Stimulated activated CD4-positive, alpha-beta T cell treated with anti-CD3 and anti-CD28 coated beads, Interleukin-12 subunit alpha, Interleukin-12 subunit beta, amount 100 ng/mL, for 4 hours (primary cell): Measurements from ENCODE around the gene COLEC12.

Experiments
- DNase-seq: peaks from one replicate; pipeline ENCODE4 v3.0.0-alpha.2; 2020

Gene COLEC12

DNA sequence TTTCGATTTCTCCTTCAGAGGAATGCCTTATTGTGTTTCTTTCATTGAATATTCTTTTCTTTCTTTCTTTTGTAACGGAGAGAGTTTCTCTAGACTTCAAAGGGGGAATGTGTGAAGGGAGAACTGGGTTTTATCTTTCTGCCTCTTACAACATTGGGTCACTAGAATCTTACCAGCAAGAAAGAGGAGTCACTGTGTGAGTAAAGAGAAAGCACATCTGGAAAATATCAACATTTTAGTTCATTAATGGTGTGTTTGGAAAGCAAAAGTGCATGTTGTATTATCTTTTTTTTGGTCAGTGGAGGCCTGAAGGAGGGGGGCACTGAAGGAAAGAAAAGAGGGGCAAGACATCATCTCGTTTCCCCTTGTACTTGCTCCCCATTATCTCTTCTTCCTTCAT is 146.0 kb downstream of the COLEC12 start:
- no peak for DNase-seq

DNA sequence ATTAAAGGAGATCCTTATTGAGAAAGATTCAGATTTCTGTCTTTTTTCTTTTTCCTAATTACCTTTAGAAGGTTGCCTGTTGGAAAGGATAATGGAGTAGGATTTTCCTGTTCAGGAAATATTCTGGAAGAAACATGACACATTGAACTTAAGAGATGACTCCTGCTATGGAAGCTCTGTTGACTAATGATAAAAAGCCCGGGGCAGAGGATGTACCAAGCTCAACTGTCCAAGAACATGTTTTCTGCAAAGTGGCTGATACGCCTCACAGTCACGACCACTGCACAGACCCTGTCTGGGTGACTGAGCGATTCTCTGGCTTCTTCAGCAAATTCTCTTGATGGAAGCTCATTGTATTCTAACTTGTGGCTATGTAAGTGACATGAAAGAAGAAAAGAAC is 146.5 kb downstream of the COLEC12 start:
- DNase-seq = no peak

DNA sequence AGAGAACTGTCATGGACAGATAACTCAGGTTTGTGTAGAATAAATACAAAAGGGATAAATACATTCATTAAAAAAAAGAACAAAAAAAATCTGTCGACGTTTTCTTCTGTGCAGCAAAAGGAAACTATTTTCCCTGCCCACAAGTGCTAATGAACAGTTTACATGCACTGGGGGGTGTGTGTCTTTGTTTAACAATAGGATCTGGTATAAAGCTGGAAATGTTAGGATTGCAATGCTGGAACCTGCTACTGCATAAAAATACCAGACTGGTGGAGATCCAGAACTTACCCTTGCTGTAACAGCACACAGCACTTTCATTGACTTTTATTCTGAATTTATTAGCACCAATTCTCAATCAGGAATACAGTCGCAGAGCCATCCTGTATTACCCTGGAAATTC is 148.1 kb downstream of the COLEC12 start:
- DNase-seq = no peak

DNA sequence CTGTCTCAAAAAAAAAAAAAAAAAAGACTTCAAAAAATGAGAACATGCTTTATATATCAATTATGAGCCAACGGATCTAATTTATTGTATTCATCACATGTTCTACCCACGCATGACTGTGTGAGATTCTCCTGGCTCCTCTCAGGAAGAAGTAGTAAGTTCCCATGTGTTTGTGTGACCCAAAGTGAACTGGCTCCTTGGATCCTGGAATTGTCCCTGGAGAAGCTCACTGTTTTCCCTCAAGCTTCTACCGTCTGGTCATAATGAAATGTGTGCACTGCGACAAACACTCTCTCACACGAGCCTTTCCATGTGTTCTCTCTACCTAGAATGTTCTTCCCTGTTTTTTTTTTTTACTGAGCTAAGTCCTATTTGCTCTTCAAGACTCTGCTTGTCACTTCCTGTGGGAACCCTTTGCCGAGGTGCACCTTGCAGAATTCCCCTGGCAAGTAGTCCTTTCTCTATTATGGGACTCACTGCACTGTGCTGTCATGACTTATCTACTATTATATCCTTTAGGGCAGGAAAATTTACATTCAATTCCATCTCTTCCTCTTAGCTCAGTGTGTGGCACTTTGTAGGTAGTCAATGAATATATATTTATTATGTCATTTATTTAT is 149.4 kb downstream of the COLEC12 start:
- DNase-seq = no peak

DNA sequence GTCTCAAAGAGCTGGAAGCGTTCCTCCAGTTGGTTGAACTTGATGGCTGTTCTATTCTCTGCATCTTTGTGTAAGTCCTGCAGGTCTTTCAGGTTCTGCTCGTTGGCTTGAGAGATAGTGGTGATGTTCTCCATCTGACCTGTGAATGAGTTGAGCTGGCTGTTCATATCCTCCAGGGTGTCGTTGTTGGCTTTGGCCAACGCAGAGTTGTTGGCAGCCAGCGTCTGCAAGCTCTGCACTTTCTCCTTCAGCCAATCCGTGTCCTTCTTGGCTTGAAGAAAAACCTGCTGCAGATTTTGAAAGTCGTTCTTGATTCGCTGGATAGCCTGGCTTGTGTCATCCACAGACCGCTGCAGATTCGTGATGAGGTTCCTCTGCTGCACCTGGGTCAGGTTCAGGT is 153.9 kb downstream of the COLEC12 start:
- no peak for DNase-seq

DNA sequence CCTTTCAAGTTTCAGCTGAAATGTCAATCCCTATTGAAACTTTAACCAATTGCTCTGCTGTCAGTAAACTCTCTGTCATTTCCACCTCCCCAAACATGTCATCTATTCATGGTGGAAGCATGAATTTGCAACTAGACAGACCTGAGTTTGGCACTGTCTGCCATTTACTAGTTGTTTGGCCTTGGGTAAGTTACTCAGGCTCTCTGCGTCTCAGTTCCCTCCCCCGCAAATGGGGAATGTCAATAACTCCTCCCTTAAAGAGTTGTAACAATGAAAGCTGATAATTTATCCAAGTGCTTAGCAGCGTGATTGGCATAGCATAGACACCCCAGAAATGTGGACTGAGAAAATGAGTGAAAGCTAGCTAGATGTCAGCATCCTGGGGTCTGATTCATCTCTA is 159.4 kb downstream of the COLEC12 start:
- no peak for DNase-seq

DNA sequence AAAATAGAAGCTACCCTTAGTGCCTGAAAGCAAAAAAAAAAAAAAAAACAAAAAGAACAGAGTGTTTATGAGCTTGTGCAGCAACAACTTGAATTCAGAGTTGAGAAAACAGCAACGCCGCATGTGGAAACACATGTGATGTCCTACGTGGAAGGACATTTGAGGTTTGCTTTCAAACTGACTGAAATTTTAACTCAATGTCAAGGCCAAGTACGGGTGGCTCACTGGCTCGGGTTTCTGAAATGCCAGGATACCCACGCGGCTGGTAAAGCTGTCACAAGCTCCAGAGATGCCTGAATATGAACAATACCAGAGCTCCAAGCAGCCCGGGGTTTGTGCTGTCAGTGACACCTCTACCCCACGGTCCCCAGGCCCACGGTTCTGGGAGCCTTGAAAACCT is 160.5 kb downstream of the COLEC12 start:
- DNase-seq = no peak

DNA sequence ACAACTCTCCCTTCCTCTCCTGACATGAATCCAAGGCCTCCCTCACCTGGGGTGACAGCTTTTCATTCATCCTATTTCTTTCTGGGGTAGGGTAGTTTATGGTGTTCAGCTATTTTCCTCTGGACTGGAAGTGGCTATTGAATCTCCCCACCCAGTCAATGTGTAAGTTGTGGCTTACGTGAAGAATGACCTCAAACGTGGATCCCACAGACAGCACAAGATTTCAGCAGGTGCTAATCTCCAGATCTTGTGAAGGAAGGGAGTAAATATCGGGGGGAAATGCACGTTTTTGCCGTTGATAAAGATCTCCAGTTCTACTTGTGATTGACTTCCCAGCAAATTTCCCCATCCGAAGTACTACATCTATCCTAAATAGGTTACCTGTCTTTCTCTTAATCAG is 161.3 kb downstream of the COLEC12 start:
- DNase-seq = no peak

DNA sequence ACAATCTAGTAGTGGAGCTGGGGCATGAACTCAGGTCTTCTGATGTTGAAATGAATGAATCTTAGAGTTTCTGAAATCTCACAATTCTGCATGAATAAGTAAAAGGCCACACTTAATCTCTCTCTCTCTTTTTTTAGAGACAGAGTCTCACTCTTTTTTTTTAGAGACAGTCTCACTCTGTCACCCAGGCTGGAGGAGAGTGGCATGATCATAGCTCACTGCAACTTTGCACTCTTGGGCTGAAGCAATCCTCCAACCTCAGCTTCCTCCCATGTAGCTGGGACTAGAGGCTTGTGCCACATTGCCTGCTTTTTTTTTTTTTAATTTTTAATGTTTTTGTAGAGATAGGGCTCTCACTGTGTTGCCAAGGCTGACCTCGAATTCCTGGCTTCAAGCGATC is 163.8 kb downstream of the COLEC12 start:
- no peak for DNase-seq

DNA sequence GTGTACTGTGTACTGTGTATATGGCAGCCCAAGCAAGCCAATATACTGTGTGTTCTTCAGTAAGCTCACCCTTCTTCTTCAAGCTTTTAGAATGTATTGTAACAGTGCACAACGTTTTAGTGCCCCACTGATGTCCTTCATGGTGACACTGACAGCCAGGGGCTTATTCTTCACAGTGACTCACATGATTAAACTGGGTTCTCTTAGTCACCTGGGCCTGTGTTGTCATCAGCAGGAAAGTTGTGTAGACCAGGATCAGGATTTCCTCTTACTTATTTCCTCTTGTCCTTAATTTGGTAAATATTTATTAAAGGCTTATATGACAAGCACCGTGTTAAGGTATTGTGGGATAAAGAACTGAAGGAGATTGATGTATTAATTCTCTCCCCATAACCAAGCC is 164.8 kb downstream of the COLEC12 start:
- DNase-seq = no peak

DNA sequence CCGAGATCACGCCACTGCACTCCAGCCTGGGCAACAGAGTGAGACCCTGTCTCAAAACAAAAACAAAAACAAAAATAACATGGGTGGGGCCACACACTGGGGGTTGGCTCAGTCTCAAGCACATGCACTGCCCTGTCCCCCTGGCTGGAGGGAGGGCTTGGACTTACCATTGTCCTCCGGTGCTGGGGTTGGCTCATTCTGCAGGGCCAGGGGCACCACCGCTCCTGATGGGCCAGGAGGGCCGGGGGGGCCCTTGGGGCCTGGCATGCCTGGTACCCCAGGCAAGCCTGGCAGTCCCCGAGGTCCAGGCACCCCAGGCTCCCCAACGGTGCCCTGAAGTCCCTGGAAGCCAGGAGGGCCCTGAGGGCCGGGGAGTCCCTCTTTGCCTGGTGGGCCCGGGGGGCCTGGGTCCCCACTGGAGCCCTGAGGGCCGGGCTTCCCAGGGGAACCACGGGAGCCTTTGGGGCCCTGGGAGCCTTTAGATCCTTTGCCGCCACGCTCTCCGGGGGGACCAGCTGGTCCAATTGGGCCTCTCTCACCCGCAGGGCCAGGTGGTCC is 165.8 kb downstream of the COLEC12 start:
- no peak for DNase-seq

DNA sequence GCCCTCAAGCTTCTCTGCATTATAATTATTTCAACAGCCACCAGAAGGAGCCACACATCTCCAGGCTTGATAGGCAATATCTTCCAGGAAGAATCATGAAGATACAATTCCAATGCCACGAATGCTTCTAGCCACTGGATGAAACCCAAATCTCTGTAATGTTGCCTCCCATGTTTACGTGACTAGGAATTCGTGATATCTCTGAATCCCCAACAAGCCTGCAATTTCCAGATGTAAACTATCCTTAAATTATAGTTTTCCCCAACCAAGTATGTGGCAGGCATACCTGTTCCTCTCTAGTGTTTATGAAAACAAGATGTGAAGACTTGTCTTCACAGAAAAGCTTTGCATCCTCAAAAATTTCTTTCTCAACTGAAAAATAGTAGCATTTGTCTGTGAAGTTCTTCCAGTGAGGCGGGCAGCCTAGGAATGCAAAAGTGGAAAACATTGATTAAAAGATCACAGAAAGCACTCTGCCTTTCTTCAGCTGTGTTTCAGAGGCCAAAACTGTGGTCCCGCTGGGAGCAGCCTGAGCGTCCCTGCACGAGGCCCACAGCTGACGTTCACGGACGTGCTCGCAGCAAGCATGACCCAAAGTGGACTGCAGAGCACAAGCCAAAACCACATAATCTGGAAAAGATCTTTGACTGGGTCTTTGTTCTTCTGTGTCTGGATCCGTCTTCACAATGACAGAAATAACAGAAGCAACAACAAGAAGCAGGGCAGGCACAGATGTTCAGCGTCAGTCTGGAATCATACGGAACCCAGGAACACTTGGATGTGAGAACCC is 167.6 kb downstream of the COLEC12 start:
- no peak for DNase-seq

DNA sequence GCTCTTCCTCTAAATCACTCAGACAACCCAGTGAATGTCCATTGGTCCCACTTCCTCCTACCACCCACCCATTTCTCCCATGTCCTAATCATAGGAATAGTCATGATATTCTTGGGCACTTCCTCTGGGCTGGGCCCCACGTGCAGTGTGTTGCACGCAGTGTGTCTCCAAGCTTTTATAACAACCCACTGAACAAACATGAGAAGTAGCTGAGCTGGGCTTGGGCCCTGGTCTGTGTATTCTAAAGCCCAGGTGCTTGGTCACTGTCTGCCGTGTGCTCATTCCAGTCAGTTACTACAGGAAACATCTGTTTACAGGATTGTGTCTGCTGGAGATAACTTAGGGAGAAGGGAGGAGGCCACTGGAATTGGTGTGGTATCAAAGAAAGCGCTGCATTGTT is 168.5 kb downstream of the COLEC12 start:
- no peak for DNase-seq

DNA sequence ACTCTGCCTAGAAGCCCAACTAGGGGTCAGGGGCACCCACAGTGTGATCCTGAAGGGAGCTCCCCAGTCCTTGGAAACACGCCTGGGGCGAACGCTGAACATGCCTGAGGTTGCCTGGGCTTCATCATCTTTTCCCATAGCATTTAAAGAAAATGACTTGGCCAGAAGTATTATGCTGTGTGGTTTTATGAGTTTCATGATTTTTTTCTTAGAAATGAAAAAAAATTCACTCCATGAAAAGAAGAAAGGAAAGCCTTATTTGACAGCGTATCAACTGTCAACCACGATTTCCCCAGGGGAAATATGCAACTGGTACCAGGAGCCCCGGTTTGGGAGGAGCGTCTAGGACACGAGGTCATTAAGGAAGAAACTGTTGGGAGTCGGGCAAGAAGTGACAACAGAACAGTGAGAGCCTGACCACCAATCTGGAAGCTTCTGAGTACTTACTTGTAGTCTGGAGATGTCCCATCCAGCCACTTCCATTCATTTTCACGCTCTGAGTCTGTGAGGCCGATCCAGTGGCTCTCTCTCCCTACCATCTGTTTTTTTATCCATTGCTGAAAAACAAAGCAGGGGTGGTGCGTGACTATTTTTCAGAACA is 169.2 kb downstream of the COLEC12 start:
- DNase-seq = no peak

DNA sequence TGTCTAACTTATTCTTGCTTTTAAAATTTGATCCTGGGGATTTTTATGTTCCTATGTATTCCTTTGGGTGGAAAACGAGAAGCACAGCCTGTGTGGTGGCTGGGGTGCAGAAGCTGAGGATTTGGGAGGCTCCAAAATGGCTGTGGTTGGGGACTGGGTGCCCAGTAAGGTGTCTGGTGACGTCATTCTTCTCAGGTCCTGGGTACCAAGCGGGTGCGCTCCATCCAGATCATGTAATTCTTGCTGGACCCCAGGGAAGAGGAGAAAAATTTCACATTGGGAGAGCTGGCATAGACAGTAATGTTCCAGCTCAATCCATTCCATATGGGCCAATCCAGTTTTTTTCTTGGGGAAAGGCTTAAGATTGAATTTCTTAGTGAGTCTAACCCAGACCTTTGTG is 171.6 kb downstream of the COLEC12 start:
- DNase-seq = no peak

DNA sequence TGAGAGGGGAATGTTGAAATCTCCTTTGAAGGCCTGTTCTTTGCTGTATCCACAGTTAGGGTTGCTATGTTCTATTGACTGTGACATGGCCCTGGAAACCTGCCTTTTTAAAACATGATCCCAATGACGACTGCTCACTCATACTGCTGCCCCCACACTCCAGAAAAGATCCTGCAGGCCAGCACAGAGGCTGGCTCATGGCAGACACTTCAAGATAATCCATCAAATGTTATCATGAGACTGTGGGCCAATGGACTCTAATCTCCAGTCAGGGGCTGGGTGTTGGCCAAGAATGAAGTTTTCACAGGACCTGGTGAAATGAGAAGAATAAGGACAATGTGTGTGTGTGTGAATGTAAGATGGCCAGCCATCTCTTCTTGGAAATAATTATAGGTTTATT is 173.7 kb downstream of the COLEC12 start:
- DNase-seq = no peak

DNA sequence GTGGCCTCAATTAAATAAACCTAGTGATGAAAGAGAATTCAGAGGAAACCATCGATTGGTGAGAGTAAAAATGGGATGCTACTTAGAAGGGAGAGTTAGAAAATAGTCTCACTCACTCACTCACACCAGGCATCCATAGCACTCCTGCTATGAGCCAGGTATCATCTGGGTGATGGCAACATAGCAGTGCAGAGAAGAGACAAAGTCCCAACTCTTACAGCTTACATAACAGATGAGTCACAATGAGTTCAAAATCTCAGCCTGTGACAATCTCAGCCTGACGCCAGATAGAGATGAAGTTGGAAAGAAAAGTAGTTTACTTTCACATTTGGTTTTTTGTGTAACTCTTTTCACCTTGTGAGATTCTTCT is 177.3 kb downstream of the COLEC12 start:
- DNase-seq = no peak

DNA sequence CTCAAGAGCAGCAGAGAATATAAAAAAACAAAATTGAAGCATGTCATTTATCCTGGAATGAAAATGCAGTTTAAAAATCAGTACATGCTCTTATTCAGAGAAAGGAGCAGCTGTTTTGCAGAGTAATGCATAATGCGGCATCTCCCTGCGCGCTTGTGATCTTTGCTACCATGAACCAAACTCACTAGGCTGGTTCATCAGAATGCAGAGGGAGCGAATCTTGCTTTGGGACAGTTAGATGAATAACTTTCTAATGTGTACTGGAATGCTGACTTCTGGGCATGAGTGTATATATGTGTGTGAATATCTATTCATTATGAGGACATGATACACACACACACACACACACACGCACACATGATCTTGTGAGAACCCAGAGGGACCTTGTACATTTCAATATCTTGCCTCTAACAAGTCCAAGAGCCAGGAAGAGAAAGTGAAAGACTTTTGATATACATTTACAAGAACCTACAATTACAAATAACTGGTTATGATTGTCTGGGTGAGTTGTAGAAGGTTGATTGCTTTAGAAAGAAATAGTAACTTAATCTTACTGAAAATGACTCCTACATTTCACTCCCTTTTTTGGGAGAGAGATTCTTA is 178.5 kb downstream of the COLEC12 start:
- no peak for DNase-seq

DNA sequence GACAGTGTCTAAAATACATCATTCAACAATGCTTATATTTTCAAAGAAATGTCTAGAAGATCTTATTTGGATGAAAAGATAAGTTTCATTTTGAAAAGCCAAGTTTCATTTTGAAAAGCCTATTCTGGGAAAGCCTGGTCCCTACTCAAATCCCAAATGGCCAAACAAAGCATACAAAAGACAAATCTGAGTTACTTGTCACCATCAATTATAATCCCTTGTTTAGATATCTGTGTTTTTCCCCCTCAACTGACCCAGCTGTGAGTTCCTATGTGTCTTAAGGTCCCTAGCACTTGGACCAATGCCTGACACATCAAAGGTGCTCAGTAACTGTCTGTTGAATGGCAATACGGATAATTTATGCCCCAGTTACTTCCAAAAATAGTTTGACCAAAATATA is 180.3 kb downstream of the COLEC12 start:
- DNase-seq = no peak

DNA sequence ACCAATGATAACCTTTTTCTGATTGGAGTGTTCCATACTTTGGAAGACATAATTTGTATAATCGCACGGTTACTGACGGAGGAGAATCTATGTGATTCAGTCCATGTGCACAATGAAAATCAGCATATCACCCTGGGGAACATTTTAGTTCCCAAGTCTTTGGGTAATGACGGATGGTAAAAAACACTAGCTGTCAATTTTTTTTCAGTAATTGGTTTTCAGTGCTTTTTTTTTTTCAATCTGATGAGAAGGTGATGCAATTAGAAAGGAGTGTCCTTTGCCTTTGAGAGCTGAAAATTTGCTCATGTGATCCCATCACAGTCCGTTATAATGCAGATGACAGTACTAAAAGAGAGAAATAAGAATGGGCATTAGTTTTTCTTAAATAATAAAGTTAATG is 180.8 kb downstream of the COLEC12 start:
- DNase-seq = no peak

DNA sequence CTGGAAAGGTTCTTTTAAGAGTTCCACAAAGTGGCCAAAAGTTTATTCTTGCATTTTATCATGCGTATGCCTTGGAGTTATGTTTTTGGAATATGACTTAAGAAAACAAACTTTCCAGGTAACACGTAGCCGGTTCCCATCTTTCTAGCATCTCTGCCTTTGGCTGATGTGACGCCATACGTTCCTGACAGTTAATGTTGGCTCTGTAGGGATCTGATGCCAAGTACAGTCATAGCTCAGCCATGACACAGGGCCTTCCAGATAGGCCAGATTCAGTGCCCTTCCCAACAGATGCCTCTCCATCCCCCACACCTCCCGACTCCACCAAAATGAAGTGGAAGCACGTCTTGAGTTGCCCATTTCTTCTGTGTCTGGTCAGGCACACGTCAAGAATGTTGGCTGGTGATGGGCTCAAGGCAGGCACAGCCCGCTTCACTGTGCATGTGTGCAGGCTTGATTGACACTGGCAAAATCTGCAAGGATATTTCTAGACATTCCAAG is 181.7 kb downstream of the COLEC12 start:
- no peak for DNase-seq

DNA sequence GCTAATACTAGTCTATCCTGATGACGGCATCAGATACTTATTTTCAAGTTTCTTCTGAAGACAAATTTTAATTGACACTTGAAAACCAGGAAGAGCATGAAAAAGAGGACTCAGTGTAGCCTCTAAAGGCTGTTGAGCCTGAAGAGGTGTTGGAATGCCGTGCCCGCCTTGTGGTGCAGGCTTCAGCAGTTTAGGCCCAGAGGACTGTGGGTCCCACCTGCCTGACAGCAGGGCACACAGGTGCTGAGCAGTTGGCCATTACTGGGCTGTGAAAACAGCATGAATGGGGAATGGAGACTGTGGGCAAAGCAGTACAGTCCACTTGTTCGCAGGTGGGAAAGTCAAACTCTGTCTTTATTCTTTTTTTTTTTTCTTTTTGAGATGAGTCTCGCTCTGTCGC is 182.9 kb downstream of the COLEC12 start:
- no peak for DNase-seq

DNA sequence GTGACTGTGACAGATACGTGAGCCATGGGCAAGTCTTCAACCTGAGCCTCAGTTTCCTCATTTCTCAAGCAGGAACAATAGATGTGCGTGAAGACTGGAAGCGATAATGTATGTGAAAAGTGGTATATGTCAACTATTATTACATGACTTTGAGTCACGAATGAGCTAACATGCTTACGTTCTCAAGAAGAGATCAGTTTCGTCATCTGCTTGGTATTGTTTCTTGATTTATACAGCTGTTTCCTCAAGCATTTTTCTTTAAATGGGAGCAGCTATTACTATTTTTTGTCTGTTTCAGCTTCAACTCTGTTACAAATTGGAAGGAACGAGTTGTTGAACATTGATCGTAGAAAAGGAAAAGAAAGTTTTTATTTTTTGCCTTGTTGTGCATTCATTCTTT is 184.1 kb downstream of the COLEC12 start:
- DNase-seq = no peak

DNA sequence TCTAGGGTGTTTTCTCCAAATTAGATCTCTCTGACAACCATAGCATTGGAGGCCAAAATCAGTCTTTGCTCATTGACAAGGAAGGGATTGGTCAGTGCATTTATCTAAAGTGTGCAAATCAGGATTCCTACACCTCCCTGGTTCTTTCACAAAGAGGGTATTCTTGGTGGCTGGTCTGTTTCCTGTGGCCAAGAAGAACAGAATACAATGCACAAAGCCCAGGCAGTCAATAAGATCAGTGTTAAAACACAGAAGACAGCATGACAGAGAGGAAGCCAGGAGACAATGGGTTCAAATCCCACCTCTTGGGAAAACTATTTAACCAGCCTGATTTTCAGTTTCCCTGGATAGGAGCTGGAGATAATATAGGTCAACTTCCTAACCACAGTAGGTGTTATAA is 186.6 kb downstream of the COLEC12 start:
- DNase-seq = no peak
